ENCODE results near the gene WNT7B. TPM values are rescaled to one million over a fixed set of nuclear protein-coding genes. Genes with fewer than 3 reads are reported as not detected.

Gene WNT7B
- total and polyA plus RNA-seq, 10 of the 15 experiments (the other 5 are each of a cell fraction or from before 2014, with no cell fraction given), result 0.12 TPM; not detected in 9

- no peak for ATAC-seq
- BruUV-seq (replicated peaks), result no TSS peak
- RAD21 ChIA-PET (ENCODE audit: unreplicated experiment), result interaction anchor here (3.1 to 4.3 kb wide), 2 partner anchors 12 to 107 kb away, joined by 33 to 88 read pairs; no protein-coding TSS in a partner anchor
- no peaks in the 10 kb centered on the region for H3K79me2 ChIP-seq (ENCODE audit: control insufficient read depth, insufficient read depth, low read length)
- H4K20me1 ChIP-seq (ENCODE audit: control insufficient read depth, insufficient read depth), result no peaks in the 10 kb centered on the region
- no peak overlapping the region for H3K9ac ChIP-seq (ENCODE audit: control insufficient read depth, insufficient read depth, low read length)
- H3K36me3 ChIP-seq (ENCODE audit: control insufficient read depth in 2 of 2, insufficient read depth in 2 of 2, low read length in 1 of 2), result no peaks in the 10 kb centered on the region
- CTCF ChIA-PET, result interaction anchor here (1.2 to 4.8 kb wide), 3 partner anchors 12 to 107 kb away, joined by 3 to 109 read pairs (median 4); no protein-coding TSS in a partner anchor
- H3K4me2 ChIP-seq (ENCODE audit: control insufficient read depth, insufficient read depth), result no peak overlapping the region
- H3K27ac ChIP-seq (ENCODE audit: control insufficient read depth, insufficient read depth), result no peak overlapping the region
- H3K4me1 ChIP-seq (ENCODE audit: control insufficient read depth, insufficient read depth, low read length), result peaks cover 4% of the 10 kb centered on the region; the same call in 1 of the 2 replicates
- intact Hi-C loops (cut with micrococcal nuclease; ENCODE audit: unreplicated experiment) (no loop called here), in situ Hi-C loops (cut with MboI) (no loop called here)
- H3K27me3 ChIP-seq (replicated peaks in 1 of 2; ENCODE audit: control insufficient read depth in 2 of 2, insufficient read depth in 2 of 2, low read length in 1 of 2), result no peaks in the 10 kb centered on the region
- DNase-seq (ENCODE audit: low read depth, low spot score), result no peak
- H2AFZ ChIP-seq (ENCODE audit: control insufficient read depth, low read depth, low read length), result no peak overlapping the region
- 33% methylated on average over 9 of the region's 9 CpGs for WGBS (ENCODE audit: insufficient coverage, insufficient replicate concordance, low lambda C conversion rate, missing lambda C conversion rate)
- no peak overlapping the region for H3K4me3 ChIP-seq
- POLR2A ChIA-PET, result no interaction called here
- no peak for FAIRE-seq
- SMC1A ChIA-PET (ENCODE audit: uncharacterized antibody, unreplicated experiment), result no interaction called here
- no peaks in the 10 kb centered on the region; the same call in 1 of the 3 replicates for H3K9me3 ChIP-seq (replicated peaks; ENCODE audit: control insufficient read depth, insufficient read depth, low read length)
- TF ChIP-seq, protein P1, sequence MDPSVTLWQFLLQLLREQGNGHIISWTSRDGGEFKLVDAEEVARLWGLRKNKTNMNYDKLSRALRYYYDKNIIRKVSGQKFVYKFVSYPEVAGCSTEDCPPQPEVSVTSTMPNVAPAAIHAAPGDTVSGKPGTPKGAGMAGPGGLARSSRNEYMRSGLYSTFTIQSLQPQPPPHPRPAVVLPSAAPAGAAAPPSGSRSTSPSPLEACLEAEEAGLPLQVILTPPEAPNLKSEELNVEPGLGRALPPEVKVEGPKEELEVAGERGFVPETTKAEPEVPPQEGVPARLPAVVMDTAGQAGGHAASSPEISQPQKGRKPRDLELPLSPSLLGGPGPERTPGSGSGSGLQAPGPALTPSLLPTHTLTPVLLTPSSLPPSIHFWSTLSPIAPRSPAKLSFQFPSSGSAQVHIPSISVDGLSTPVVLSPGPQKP (IDR thresholded peaks at IDR 0.05; ENCODE audit: low read depth, low read length), result no peak
- TF ChIP-seq FOXM1 (IDR thresholded peaks at IDR 0.05; ENCODE audit: low read depth, low read length), result no peak
- no peak for TF ChIP-seq STAT1 (conservative IDR thresholded peaks at IDR 0.05)
- TF ChIP-seq, protein P2, sequence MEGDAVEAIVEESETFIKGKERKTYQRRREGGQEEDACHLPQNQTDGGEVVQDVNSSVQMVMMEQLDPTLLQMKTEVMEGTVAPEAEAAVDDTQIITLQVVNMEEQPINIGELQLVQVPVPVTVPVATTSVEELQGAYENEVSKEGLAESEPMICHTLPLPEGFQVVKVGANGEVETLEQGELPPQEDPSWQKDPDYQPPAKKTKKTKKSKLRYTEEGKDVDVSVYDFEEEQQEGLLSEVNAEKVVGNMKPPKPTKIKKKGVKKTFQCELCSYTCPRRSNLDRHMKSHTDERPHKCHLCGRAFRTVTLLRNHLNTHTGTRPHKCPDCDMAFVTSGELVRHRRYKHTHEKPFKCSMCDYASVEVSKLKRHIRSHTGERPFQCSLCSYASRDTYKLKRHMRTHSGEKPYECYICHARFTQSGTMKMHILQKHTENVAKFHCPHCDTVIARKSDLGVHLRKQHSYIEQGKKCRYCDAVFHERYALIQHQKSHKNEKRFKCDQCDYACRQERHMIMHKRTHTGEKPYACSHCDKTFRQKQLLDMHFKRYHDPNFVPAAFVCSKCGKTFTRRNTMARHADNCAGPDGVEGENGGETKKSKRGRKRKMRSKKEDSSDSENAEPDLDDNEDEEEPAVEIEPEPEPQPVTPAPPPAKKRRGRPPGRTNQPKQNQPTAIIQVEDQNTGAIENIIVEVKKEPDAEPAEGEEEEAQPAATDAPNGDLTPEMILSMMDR (IDR thresholded peaks at IDR 0.05 in 2 of 3, conservative IDR thresholded peaks at IDR 0.05 in 1 of 3; ENCODE audit: control insufficient read depth in 2 of 3, extremely low read depth in 1 of 3, insufficient read depth in 1 of 3, low read depth in 3 of 3, low read length in 3 of 3), result no peak
- no peak for TF ChIP-seq CBX3 (IDR thresholded peaks at IDR 0.05; ENCODE audit: borderline replicate concordance, low read depth)
Measured at GRCh38 chr22:46008836-46009596, 32.1 kb upstream of the WNT7B start.
